Activated T-cell treated with anti-CD3 and anti-CD28 coated beads, Interleukin-2, amount 50 U/mL, for 72 hours (primary cell): ENCODE results near the gene ODAD3. TPM values are rescaled to one million over a fixed set of nuclear protein-coding genes. Genes with fewer than 3 reads are reported as not detected.
A peak's percentile ranks its signal among the peaks of the same experiment; 100 is the strongest.
"Not testable (repeated sequence)": the region's sequence is repeated elsewhere in the genome, so short reads cannot be mapped to it uniquely, and the experiment has no call there.

Source experiments
- ATAC-seq, 2 donors: fragments of 150-1000 bp; cut with Tn5 transposase; replicated peaks in 1 of 2; 2 replicates each; pipeline ENCODE4 v1.10.0; 2021; ENCODE audit warnings: moderate library complexity in 2 of 2, mild to moderate bottlenecking in 1 of 2
- DNase-seq, 2 donors: peaks; one replicate each; pipeline ENCODE4 v3.0.0; 2021 to 2022; ENCODE audit warnings: mixed read lengths in 1 of 2
- H3K27ac Mint-ChIP-seq: one replicate; pipeline ENCODE4 v1.8.0; 2022; ENCODE audit warnings: mild to moderate bottlenecking, moderate library complexity, mixed read lengths
- H3K27me3 Mint-ChIP-seq: one replicate; pipeline ENCODE4 v1.8.0; 2022; ENCODE audit warnings: low read depth, mixed read lengths
- H3K36me3 Mint-ChIP-seq, 2 donors: one replicate each; pipeline ENCODE4 v1.8.0; 2022; ENCODE audit warnings: mixed read lengths in 2 of 2, mild to moderate bottlenecking in 1 of 2; ENCODE audit not compliant: insufficient read depth in 2 of 2
- H3K4me1 Mint-ChIP-seq: one replicate; pipeline ENCODE4 v1.8.0; 2022; ENCODE audit warnings: low read depth, mixed read lengths
- H3K4me3 Mint-ChIP-seq, 2 donors: one replicate each; pipeline ENCODE4 v1.8.0; 2022; ENCODE audit warnings: mild to moderate bottlenecking in 2 of 2, mixed read lengths in 2 of 2, moderate library complexity in 2 of 2
- H3K9me3 Mint-ChIP-seq, 2 donors: one replicate each; pipeline ENCODE4 v1.8.0; 2022; ENCODE audit warnings: mixed read lengths in 2 of 2
- total RNA-seq, 2 donors: library from RNA; stranded (reverse); gene quantifications; one replicate each; pipeline ENCODE4 v1.2.3, GENCODE V29; 2022

Gene ODAD3
- total RNA-seq, 2 donors from 2014 or later = 0.16 to 0.50 TPM

GRCh38 chr19:11397089-11397610 is 37.8 kb downstream of the ODAD3 start:
- H3K36me3 Mint-ChIP-seq = no peaks in the 10 kb centered on the region
- no peaks in the 10 kb centered on the region for H3K9me3 Mint-ChIP-seq
- no peak overlapping the region for H3K27ac Mint-ChIP-seq
- peaks cover 10% of the 10 kb centered on the region for H3K27me3 Mint-ChIP-seq
- no peak for ATAC-seq
- H3K4me1 Mint-ChIP-seq = no peaks in the 10 kb centered on the region
- DNase-seq = no peak
- H3K4me3 Mint-ChIP-seq = no peak overlapping the region

- ATAC-seq (no peak), DNase-seq (no peak)
- H3K27me3 Mint-ChIP-seq = peaks cover 10% of the 10 kb centered on the region
- no peak overlapping the region for H3K4me3 Mint-ChIP-seq
- H3K4me1 Mint-ChIP-seq = peaks cover 6% of the 10 kb centered on the region
- no peak overlapping the region for H3K27ac Mint-ChIP-seq
- peaks cover 1 to 2% of the 10 kb centered on the region in 2 donors for H3K36me3 Mint-ChIP-seq
- H3K9me3 Mint-ChIP-seq = peaks cover 0 to 4% of the 10 kb centered on the region in 2 donors
These were observed 43.8 kb downstream of the ODAD3 start for GRCh38 chr19:11390933-11391680.

- no peak for DNase-seq
- H3K27me3 Mint-ChIP-seq = peaks cover 9% of the 10 kb centered on the region
- H3K9me3 Mint-ChIP-seq = peaks cover 0 to 4% of the 10 kb centered on the region in 2 donors
- peaks cover 6% of the 10 kb centered on the region for H3K4me1 Mint-ChIP-seq
- H3K27ac Mint-ChIP-seq = no peak overlapping the region
- H3K4me3 Mint-ChIP-seq = no peak overlapping the region
- ATAC-seq = no peak
- peaks cover 1 to 2% of the 10 kb centered on the region in 2 donors for H3K36me3 Mint-ChIP-seq
These were observed 44.6 kb downstream of the ODAD3 start for GRCh38 chr19:11390359-11390758.

DNA sequence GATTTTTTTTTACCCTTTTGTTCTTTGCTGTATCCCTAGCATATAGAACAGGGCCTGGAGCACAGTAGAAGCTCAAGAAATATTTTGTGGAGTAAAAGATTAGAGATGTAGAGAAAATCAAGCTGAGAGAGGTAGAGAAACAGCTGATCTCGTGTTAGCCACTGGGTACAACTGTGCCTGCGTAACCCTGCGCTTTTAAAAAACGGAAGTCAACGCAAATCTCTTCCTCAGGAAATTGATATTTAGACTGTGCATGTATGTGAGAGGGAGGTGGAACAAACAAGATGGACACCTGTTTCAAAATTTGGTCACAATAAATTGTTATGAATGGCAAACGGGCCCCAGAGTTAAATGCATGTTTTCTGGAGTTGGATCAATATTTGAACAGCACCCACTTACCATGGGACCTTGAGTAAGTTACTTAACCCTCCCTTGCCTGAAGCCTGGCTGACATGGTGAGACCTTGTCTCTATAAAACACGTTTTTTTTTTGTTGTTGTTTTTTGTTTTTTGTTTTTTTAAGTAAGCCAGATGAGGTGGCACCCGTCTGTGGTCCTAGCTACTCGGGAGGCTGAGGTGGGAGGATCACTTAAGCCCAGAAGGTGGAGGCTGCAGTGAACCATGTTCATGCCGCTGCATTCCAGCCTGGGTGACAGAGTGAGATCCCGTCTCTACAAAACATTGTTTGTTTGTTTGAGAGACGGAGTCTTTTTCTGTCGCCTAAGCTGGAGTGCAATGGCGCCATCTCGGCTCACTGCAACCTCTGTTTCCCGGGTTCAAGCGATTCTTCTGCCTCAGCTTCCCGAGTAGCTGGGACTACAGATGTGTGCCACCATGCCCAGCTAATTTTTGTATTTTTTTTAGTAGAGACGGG is 47.5 kb downstream of the ODAD3 start:
- Mint-ChIP-seq H3K4me1 (peaks cover 14% of the 10 kb centered on the region), H3K27ac (no peak overlapping the region), H3K4me3 (no peak overlapping the region), H3K36me3 (peaks cover 1 to 2% of the 10 kb centered on the region in 2 donors), H3K9me3 (peaks cover 0 to 4% of the 10 kb centered on the region in 2 donors), H3K27me3 (peaks cover 6% of the 10 kb centered on the region)
- DNase-seq (no peak), ATAC-seq (no peak)

GRCh38 chr19:11384778-11385129 is 50.2 kb downstream of the ODAD3 start:
- DNase-seq (no peak), ATAC-seq (no peak)
- Mint-ChIP-seq H3K27me3 (peaks cover 6% of the 10 kb centered on the region), H3K27ac (no peak overlapping the region), H3K9me3 (no peaks in the 10 kb centered on the region), H3K4me1 (peaks cover 36% of the 10 kb centered on the region), H3K4me3 (peak overlapping the region in 1 of 2 donors; percentile 31), H3K36me3 (peaks cover 2 to 3% of the 10 kb centered on the region in 2 donors)

DNA sequence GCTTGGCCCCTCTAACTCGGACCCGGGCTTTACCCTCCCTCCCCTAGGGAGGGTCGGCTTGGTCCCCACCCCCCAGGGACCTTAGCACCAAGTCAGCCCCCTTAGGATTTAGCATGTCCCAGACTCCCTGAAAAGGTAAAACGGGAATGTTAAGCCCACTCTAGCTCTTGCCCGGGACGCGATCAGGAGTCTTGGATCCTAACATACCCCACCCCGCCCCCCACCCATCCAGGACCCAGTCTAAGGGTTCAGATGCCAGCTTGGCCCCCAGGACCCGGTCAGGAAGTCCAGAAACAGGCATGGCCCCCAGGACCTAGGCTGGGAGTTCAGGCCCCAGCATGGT is 51.2 kb downstream of the ODAD3 start:
- H3K36me3 Mint-ChIP-seq = peaks cover 2 to 3% of the 10 kb centered on the region in 2 donors
- no peak for ATAC-seq
- H3K9me3 Mint-ChIP-seq = no peaks in the 10 kb centered on the region
- peaks cover 6% of the 10 kb centered on the region for H3K27me3 Mint-ChIP-seq
- H3K4me3 Mint-ChIP-seq = peak overlapping the region in 1 of 2 donors; percentile 95
- H3K27ac Mint-ChIP-seq = no peak overlapping the region
- peaks cover 44% of the 10 kb centered on the region for H3K4me1 Mint-ChIP-seq
- DNase-seq = no peak

- Mint-ChIP-seq H3K9me3 (no peaks in the 10 kb centered on the region), H3K27ac (peak overlapping the region; percentile 56), H3K4me1 (peaks cover 49% of the 10 kb centered on the region), H3K4me3 (peak overlapping the region; percentile 89 to 95), H3K27me3 (peaks cover 6% of the 10 kb centered on the region), H3K36me3 (peaks cover 2 to 5% of the 10 kb centered on the region in 2 donors)
- ATAC-seq (no peak), DNase-seq (peak; percentile 66 to 74)
These were observed 51.8 kb downstream of the ODAD3 start for GRCh38 chr19:11382898-11383705.

DNA sequence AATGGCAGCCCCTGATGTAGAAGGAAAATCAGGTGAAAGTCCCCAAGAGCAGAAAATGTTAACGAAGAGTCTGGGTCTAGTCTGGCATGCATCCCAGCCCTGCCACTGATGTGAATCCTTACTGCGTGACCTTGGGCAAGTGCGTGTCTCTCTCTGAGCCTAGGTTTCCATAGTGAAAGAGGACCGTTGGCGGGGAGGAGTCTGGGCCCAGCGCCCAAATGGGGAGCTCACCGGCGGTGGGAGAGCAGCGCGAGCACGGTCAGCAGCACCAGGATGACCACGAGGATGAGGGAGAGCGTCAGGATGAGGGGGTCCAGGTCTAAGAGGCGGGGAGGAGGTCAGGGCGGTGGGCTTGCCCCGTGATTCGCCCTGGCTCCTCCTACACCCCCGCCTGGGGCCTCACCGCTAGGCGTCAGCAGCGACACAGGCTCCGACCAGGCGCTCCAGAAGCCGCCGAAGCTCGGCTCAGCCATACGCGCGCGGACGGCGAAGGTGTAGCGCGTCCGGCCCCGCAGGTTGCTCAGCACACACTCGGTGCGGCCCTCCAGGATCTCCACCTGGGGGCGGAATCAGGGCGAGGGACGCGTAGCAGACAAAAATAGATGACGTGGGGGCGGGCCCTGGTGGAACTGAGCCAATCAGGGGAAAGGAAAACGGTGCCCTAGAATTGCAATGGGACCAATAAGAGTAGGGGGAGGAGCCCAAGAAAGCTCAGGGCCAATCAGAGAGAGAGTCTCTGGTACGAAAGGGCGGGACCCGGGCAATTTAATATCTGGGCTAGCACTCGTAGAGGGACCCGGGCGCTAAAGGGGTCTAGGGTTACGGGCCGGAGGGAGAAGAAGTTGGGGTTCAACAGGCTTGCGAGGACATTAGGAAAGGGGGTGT is 54.0 kb downstream of the ODAD3 start:
- ATAC-seq = peak; percentile 81 to 83
- H3K27me3 Mint-ChIP-seq = peaks cover 6% of the 10 kb centered on the region
- peak overlapping the region; percentile 89 to 95 for H3K4me3 Mint-ChIP-seq
- peak overlapping the region; percentile 83 for H3K27ac Mint-ChIP-seq
- H3K9me3 Mint-ChIP-seq = peaks cover 0 to 2% of the 10 kb centered on the region in 2 donors
- H3K4me1 Mint-ChIP-seq = peaks cover 66% of the 10 kb centered on the region
- peaks cover 8 to 10% of the 10 kb centered on the region in 2 donors for H3K36me3 Mint-ChIP-seq
- DNase-seq = peak; percentile 97 to 98

GRCh38 chr19:11379857-11380350 is 55.0 kb downstream of the ODAD3 start:
- Mint-ChIP-seq H3K27ac (peak overlapping the region; percentile 83), H3K36me3 (peaks cover 8 to 10% of the 10 kb centered on the region in 2 donors), H3K27me3 (peaks cover 4% of the 10 kb centered on the region), H3K9me3 (peaks cover 0 to 2% of the 10 kb centered on the region in 2 donors), H3K4me3 (peak overlapping the region; percentile 89 to 95), H3K4me1 (peaks cover 70% of the 10 kb centered on the region)
- no peak for ATAC-seq
- DNase-seq = no peak

DNA sequence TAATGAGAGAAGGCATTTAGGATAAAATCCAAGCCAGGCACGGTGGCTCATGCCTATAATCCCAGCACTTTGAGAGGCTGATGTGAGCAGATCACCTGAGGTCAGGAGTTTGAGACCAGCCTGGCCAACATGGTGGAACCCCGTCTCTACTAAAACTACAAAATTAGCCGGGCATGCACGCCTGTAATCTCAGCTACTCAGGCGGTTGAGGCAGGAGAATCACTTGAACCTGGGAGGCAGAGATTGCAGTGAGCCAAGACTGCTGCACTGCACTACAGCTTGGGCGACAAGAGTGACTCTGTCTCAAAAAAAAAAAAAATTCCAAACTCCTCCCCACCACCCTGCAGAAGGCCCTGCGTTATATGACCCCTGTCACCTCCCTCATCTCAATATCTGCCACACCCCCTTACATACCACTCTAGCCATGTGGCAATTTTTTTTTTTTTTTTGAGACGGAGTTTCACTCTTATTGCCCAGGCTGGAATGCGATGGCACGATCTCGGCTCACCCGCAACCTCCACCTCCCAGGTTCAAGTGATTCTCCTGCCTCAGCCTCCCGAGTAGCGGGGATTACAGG is 55.6 kb downstream of the ODAD3 start:
- H3K27me3 Mint-ChIP-seq, DNase-seq, H3K27ac Mint-ChIP-seq, ATAC-seq, H3K9me3 Mint-ChIP-seq, H3K4me3 Mint-ChIP-seq: not testable (repeated sequence)
- H3K36me3 Mint-ChIP-seq = peaks cover 8 to 10% of the 10 kb centered on the region in 2 donors
- H3K4me1 Mint-ChIP-seq = peaks cover 70% of the 10 kb centered on the region

DNA sequence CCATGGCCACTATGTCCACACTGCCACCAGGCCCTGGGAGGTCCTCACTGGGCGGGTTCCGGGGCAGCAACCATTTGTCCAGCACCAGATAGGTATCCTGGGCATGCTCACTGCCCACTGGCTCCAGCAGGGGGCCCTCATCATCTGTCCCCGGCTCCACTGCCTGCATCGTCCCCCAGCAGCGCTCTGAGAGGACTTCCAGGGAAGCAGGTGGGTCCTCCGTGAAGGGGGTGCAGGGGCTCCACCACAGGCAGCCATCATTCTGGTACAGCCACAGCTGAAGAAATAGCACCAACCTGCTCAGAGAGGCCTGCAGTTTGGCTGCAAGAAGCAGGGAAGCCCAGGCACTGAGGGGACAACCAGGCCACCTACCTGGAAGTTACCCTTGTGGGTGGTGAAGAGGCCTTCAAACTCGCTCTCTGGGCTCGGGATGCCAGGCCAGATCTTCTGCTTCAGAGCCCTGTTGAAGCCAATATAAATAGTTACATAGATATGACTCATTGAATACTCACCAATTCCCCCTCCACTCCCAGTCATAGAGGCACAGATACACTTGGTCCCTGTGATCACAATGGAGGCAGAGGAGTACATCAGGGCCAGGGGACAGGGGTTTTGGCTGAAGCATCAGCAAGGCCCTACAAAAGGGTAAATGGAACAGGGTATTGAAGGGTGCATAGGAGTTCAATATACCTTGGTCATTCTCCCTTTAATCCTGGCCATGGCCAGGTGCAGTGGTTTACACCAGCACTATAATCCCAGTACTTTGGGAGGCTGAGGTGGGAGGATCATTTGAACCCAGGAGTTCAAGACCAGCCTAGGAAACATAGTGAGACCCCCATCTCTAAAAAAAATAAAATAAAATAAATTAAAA is 56.4 kb downstream of the ODAD3 start:
- no peaks in the 10 kb centered on the region for H3K27me3 Mint-ChIP-seq
- peaks cover 8 to 10% of the 10 kb centered on the region in 2 donors for H3K36me3 Mint-ChIP-seq
- ATAC-seq = no peak
- peaks cover 0 to 2% of the 10 kb centered on the region in 2 donors for H3K9me3 Mint-ChIP-seq
- H3K4me1 Mint-ChIP-seq = peaks cover 70% of the 10 kb centered on the region
- DNase-seq = peak; percentile 31 to 35
- H3K27ac Mint-ChIP-seq = no peak overlapping the region
- peak overlapping the region; percentile 20 to 60 for H3K4me3 Mint-ChIP-seq
